ENCODE results near the gene ZNF385B.

The ZNF385B gene

GRCh38 chr2:179729966-179730365, 131.4 kb downstream of the ZNF385B start:
- DNase-seq = no peak

- DNase-seq = no peak
Observed at GRCh38 chr2:179726461-179727180, 134.8 kb downstream of the ZNF385B start.

GRCh38 chr2:179724403-179724802, 137.0 kb downstream of the ZNF385B start:
- DNase-seq = no peak

GRCh38 chr2:179720173-179720772, 141.1 kb downstream of the ZNF385B start:
- no peak for DNase-seq

GRCh38 chr2:179715871-179716270, 145.5 kb downstream of the ZNF385B start:
- no peak for DNase-seq

- DNase-seq = no peak
Observed at GRCh38 chr2:179715196-179715595, 146.2 kb downstream of the ZNF385B start.

GRCh38 chr2:179712825-179713224, 148.6 kb downstream of the ZNF385B start:
- no peak for DNase-seq

- DNase-seq = no peak
Observed at GRCh38 chr2:179711375-179711774, 150.0 kb downstream of the ZNF385B start.

GRCh38 chr2:179703702-179704101, 157.7 kb downstream of the ZNF385B start:
- peak; percentile 66 for DNase-seq

GRCh38 chr2:179702912-179703311, 158.5 kb downstream of the ZNF385B start:
- no peak for DNase-seq

- DNase-seq = no peak
Observed at GRCh38 chr2:179701524-179702110, 159.8 kb downstream of the ZNF385B start.

GRCh38 chr2:179695486-179695885, 165.9 kb downstream of the ZNF385B start:
- DNase-seq = no peak

GRCh38 chr2:179694963-179695362, 166.4 kb downstream of the ZNF385B start:
- no peak for DNase-seq

- no peak for DNase-seq
Observed at GRCh38 chr2:179692610-179693009, 168.8 kb downstream of the ZNF385B start.

GRCh38 chr2:179692043-179692442, 169.4 kb downstream of the ZNF385B start:
- DNase-seq = no peak

- DNase-seq = no peak
Observed at GRCh38 chr2:179691235-179691634, 170.2 kb downstream of the ZNF385B start.

GRCh38 chr2:179686718-179687342, 174.6 kb downstream of the ZNF385B start:
- no peak for DNase-seq

- no peak for DNase-seq
Observed at GRCh38 chr2:179686069-179686468, 175.3 kb downstream of the ZNF385B start.

- no peak for DNase-seq
Observed at GRCh38 chr2:179685146-179685545, 176.3 kb downstream of the ZNF385B start.

GRCh38 chr2:179682756-179683155, 178.7 kb downstream of the ZNF385B start:
- DNase-seq = no peak

- DNase-seq = no peak
Observed at GRCh38 chr2:179677746-179678505, 183.5 kb downstream of the ZNF385B start.

- no peak for DNase-seq
Observed at GRCh38 chr2:179677077-179677688, 184.2 kb downstream of the ZNF385B start.

- DNase-seq = no peak
Observed at GRCh38 chr2:179675435-179675834, 186.0 kb downstream of the ZNF385B start.

Measured in NCI-H774 (cell line).